GM12873 (cell line): ENCODE results near the gene SOX21.

Experiments
- CTCF ChIP-seq: IDR thresholded peaks from 2 replicates; pipeline ENCODE4 v1.5.1; 2012; ENCODE audit warnings: low read depth, mild to moderate bottlenecking, moderate library complexity, low read length, control low read depth; ENCODE audit not compliant: insufficient read depth; ENCODE audit errors: missing control alignments

Gene SOX21

GRCh38 chr13:94667190-94667589 is 45.2 kb downstream of the SOX21 start:
- TF ChIP-seq CTCF = no peak

GRCh38 chr13:94666065-94666464 is 46.3 kb downstream of the SOX21 start:
- no peak for TF ChIP-seq CTCF

- no peak for TF ChIP-seq CTCF
These were observed 47.5 kb downstream of the SOX21 start for GRCh38 chr13:94664889-94665288.

GRCh38 chr13:94662274-94662945 is 49.9 kb downstream of the SOX21 start:
- TF ChIP-seq CTCF = no peak

- TF ChIP-seq CTCF = no peak
These were observed 50.9 kb downstream of the SOX21 start for GRCh38 chr13:94661406-94661805.

GRCh38 chr13:94660695-94661326 is 51.5 kb downstream of the SOX21 start:
- peak; percentile 43 for TF ChIP-seq CTCF
